LHCN-M2 (cell line): Measurements from ENCODE around the gene BRIX1. TPM values are rescaled to one million over a fixed set of nuclear protein-coding genes. Genes with fewer than 3 reads are reported as not detected.
"Not testable (repeated sequence)": the region's sequence is repeated elsewhere in the genome, so short reads cannot be mapped to it uniquely, and the experiment has no call there.

Source experiments
- DNase-seq: peaks from one replicate; pipeline ENCODE4 v3.0.0-alpha.2; 2012; ENCODE audit warnings: low read depth
- total RNA-seq: library from RNA; depleted of rRNA; stranded (reverse); fragments of >200 nt; gene quantifications from 2 replicates; pipeline ENCODE4 v1.2.3, GENCODE V29; 2014; rRNA removed

Gene BRIX1
- total RNA-seq, 1 experiment from 2014 or later, result 52.9 TPM

DNA sequence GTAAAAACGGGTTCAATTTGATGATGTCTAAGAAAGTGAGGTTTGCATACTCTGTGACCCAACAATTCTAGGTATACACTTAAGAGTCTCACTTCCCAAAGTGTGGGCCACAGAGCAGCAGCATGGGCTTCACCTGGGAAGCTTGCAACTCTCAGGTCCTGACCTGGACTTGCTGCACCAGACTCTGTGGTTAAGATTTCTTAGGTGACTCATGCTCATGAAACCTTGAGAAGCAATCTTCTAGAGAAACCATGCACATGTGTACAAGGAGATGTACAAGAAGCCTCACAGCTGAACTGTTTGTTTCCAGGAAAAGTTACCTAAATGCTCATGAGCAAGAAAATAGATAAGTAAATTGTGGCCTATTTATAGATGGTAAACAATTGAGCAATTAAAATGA, 43.8 kb downstream of the BRIX1 start:
- DNase-seq, result peak; percentile 34

DNA sequence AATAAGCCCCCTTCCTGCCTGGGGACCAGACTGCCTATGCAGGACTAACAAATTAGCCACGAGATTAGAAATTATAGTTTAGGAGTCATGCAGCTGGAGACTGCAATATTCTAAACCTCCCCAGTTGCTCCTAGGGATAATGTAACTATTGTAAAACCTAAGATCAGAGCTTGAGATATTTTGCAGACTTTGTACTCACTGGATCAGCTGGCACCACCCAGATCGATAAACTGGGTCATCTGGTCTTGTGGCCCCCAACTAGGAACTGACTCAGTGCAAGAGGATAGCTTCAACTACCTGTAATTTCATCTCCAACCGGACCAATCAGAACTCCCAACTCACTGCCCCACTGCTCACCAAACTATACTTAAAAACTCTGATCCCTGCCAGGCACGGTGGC, 52.0 kb downstream of the BRIX1 start:
- no peak for DNase-seq

DNA sequence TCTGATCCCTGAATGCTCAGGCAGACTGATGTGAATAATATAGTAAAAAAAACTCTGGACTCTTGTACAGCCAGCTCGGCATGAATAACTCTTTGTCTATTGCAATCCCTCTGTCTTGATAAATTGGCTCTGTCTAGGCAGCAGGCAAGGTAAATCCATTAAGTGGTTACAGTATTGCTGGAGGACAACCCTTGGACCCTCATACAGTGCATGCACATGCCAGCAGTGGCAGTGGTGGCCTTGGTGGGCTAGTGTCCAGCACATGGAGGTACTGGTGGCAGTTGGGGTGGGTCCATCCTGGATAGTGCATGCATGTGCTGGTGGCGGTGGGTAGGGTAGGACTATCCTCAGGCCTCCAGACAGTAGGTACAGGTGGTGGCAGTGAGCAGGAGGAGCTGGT, 52.7 kb downstream of the BRIX1 start:
- no peak for DNase-seq

DNA sequence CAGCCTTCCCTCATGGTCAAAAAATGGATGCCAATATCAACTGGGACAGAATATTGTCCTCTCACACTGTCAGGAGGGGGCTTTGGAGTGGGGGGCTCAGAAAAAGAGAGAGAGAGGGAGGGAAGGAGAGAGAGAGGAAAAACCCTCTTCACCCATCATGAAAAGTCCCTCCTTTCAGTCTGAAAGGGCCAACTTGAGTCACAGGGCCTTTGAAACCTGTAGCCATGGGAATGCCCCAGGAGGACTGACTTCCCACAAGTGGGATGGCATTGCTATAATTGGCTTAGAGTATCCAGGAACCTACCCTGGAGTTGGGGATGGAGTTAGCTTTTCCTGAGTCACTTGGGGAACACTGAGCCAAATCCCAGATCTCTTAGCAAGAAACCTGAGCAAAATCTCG, 55.0 kb downstream of the BRIX1 start:
- DNase-seq, result no peak

DNA sequence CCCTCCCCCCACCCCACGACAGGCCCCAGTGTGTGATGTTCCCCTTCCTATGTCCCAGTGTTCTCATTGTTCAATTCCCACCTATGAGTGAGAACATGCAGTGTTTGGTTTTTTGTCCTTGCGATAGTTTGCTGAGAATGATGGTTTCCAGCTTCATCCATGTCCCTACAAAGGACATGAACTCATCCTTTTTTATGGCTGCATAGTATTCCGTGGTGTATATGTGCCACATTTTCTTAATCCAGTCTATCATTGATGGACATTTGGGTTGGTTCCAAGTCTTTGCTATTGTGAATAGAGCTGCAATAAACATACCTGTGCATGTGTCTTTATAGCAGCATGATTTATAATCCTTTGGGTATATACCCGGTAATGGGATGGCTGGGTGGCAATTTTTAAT, 56.1 kb downstream of the BRIX1 start:
- DNase-seq, result not testable (repeated sequence)

Other genes with a start within 250 kb of the BRIX1 start
- not detected in 2 replicates for gene TTC23L, start 76.5 kb upstream of the BRIX1 start, total RNA-seq
- gene RAD1, start 207 bp upstream of the BRIX1 start, total RNA-seq, result 24.6 and 30.2 TPM in 2 replicates
- gene DNAJC21, start 13.8 kb downstream of the BRIX1 start, total RNA-seq, result 18.9 and 23.6 TPM in 2 replicates
- gene AGXT2, start 132.2 kb downstream of the BRIX1 start, total RNA-seq, result not detected in 2 replicates